IMR-90 (cell line): ENCODE data around the gene KTN1.

ENCODE experiments used
- CEBPB ChIP-seq: IDR thresholded peaks from 2 replicates; pipeline ENCODE4 v1.6.1; 2012; ENCODE audit warnings: low read depth, low read length, improper control_type of control experiment
- RFX5 ChIP-seq: IDR thresholded peaks from 2 replicates; pipeline ENCODE4 v1.8.0; 2012; ENCODE audit warnings: low read depth, mild to moderate bottlenecking, low read length, moderate library complexity
- TF ChIP-seq, protein P1 (sequence below): conservative IDR thresholded peaks from 2 replicates; pipeline ENCODE4 v1.5.1; 2012; ENCODE audit warnings: mild to moderate bottlenecking, low read depth, low read length, improper control_type of control experiment

DNA sequence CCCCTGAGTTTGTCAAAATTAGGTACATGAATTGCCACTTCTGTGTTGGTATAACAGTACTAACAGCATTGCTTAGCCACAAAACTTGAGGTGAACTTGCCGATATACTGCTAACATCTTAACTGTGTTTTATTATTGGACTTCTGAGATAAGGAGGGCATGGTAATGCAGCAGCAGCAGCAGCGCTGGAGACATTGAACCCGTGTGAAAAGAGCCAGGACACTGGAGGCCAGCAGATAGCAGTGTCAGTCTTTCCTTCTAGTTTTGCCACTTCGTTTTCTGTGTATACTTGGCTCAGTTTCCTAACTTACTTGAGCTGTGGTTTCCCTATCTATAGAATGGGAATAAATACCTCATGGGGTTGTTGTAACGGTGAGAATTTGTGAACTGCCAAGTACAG is 82.7 kb downstream of the KTN1 start:
- TF ChIP-seq RFX5, result no peak
- TF ChIP-seq CEBPB, result no peak
- TF ChIP-seq, protein P1, sequence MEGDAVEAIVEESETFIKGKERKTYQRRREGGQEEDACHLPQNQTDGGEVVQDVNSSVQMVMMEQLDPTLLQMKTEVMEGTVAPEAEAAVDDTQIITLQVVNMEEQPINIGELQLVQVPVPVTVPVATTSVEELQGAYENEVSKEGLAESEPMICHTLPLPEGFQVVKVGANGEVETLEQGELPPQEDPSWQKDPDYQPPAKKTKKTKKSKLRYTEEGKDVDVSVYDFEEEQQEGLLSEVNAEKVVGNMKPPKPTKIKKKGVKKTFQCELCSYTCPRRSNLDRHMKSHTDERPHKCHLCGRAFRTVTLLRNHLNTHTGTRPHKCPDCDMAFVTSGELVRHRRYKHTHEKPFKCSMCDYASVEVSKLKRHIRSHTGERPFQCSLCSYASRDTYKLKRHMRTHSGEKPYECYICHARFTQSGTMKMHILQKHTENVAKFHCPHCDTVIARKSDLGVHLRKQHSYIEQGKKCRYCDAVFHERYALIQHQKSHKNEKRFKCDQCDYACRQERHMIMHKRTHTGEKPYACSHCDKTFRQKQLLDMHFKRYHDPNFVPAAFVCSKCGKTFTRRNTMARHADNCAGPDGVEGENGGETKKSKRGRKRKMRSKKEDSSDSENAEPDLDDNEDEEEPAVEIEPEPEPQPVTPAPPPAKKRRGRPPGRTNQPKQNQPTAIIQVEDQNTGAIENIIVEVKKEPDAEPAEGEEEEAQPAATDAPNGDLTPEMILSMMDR, result no peak
